Skin of body (tissue), 2 donors: ENCODE data around the gene ERN1. TPM values are rescaled to one million over a fixed set of nuclear protein-coding genes. Genes with fewer than 3 reads are reported as not detected.

Experiments
- DNase-seq: peaks from one replicate; lab custom pipeline; 2025; lab: John Stamatoyannopoulos, UW
- total RNA-seq: library from RNA; depleted of rRNA; stranded (reverse); fragments of >200 nt; gene quantifications from one replicate; pipeline ENCODE4 v1.2.3, GENCODE V29; 2014

ERN1 gene
- total RNA-seq, 1 donor from 2014 or later: 9.3 TPM

DNA sequence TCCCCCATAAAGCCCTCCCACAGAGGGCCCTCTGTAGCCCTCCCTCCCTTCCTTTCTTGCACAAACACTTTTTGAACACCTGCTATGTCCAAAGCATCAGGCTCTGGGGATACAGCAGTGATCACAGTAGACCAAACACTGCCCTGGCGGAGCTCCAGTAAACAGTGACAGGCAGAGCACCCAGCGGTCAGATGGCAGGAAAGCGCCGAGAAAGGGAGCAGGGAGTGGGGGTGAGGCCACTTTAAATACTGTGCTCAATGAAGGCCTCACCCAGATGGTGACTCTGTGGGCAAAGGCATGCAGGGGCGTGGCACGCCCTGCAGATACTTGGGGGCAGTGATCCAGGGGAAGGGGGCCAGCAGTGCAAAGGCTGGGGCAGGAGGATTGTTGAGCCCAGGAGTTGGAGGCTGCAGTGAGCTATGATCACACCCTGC is 124.2 kb downstream of the ERN1 start:
- no peak for DNase-seq

DNA sequence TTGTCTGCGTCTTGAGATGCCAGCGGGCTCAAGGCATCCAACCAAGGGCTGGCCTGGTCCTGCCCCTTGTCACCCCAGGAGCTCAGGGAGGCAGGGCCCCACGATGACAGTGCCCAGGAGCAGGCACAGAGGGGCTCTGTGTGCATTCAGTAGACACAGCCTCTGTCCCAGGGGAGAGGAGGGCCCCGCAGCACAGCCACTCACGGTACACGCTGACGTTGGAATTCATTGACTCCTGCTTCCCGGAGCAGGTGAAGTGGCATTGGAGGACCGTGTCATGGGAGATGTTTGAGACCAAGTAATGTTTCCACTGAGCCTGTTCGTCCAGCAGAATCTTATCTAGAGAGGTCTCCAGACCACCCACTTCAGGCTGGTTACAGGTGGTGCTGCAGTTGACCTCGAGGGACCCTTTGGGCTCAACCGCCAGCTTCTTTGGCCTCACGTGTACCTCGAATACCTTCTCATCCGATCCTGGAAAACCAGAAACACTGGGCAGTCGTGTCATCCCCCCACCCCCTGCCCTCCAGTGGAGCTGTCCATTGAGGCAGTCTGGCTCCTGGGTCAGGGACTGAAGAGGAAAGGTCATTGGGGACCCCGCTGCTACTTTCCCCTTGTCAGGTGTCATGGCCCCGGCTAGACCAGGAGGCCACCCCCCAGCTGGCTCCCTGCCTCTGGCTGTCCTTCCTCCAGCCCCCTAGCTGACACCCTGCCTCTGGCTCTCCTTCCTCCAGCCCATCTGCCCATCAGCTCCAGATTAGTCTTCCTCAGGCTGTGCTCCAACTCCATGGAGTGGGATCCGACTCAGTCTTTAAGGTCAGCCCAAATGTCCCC is 124.8 kb downstream of the ERN1 start:
- no peak for DNase-seq

DNA sequence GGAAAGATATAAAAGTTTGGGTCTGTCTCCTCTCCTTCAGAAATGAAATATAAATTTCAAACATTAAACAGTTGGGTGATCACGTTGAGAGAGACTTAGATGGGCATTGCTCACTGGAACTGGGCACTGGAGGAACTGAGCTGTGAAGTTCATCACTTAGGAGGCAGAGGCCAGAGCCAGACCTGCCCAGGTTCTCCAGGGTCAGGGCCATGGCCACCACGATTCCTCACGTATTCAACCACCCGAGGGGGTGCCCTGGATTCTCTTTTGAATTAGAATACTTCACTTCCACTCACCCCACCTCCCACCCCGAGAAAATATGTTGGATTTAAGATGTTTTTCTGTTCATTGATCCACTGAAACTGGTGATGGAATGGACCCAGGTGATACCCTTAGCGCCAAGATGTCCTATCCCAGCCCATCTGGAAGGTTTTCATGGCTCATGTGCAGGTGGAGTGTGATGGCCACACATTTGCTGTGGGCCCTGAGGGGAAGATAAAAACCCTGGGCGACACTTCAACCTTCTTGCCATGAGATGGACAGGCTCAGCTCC is 125.7 kb downstream of the ERN1 start:
- DNase-seq: no peak

DNA sequence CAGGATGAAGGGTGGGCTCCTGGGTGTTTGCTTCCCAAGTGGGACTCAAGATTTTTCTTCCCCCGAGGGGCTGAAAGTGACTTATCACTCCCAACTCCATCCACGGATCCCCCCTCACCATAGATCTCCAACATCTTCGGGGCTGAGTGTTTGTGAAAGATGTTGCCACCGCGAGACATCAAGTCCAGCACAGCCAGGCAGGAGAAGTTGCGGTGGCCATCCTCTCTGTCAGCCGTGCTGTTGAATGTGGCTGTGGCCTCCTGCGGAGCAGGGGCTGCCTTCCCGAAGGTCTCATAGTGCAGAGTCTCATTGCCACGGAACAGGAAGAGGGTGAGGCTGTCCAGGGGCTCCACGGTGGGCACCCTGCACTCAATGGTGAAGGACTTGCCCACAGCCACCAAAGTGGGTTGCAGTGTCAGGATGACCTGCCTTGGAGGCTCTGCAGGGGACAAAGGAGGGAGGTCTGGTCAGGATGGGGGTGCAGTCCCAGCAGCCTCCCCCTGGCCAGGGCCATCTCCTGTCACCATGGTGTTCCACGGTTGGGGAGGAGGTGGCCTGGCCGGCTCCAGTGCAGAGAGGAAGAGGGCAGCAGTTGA is 126.3 kb downstream of the ERN1 start:
- no peak for DNase-seq

DNA sequence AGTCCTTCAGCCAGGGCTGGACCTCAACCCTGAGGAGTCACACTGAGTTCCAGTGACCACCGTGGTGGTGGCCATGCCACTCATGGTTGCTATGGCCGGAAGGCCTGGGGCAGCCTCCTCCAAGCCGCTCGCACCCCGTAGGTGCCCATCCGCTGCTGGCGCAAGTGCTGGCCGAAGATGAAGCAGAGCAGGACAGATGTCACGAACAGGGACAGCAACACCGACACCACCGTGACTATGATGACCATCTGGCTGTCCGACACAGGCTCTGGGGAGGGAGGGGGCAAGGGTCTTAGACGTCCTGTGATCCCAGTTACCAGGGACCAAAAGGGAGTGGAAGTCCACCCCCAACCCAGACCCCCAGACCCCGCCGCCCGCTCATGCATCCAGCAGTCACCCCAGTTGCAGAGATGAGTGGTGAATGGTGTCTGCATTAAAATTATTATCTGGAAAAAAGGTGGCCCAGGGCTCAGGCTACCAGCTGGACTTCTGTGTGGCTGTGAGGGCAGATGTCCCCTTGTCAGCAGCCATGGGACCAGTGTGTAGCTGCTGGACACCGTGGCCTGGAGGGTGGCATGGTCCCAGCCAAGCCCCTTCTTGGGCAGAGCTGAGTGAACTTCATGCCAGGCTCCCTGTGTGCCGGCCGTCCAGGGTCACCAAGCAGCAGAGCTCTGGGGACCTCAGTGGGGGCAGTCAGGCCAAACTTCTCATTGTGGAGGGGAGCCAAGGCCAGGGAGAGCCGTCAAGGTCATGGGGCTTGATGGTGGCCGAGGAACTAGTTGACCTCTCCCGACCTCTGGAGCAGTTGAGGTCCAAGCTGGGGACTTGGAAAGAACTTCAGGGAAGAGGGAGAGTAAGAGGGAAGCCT is 127.1 kb downstream of the ERN1 start:
- DNase-seq: no peak

DNA sequence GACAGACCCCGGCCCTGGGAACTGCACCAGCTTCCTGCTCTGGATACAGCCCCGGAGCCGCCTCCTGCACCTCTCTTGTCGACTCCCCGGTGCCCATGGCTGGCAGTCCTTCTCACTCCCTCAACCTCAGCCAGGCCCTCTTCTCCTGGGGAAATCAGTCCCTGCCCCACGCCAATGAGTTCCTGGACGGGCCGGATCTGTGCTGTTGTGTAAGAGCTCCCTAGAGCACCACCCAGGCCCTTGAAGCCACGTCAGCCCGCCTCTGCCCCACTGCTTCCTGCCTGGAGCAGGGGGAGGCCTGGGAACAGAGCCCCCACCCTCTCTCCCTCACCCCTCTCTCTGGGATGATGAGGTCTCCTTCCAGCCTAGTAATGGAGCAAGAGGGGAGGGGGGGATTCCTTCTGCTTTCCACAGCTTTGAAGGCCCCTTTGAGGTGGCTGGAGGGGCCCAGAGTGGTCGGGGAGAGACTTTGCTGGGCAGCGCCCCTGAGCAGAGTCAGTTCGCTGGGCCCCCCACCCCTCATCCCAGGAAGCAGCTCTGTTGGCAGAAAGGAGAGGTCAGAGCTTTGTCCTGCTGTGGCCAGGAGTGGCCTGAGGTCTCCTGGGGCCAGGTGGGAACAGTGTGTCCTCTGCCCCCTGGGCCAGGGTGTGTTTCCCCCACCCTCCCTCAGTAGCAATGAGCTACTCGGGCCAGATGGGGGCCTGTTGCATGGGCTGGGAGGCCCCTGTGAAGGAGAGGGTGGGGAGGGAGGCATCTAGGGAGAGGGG is 128.0 kb downstream of the ERN1 start:
- DNase-seq: no peak

DNA sequence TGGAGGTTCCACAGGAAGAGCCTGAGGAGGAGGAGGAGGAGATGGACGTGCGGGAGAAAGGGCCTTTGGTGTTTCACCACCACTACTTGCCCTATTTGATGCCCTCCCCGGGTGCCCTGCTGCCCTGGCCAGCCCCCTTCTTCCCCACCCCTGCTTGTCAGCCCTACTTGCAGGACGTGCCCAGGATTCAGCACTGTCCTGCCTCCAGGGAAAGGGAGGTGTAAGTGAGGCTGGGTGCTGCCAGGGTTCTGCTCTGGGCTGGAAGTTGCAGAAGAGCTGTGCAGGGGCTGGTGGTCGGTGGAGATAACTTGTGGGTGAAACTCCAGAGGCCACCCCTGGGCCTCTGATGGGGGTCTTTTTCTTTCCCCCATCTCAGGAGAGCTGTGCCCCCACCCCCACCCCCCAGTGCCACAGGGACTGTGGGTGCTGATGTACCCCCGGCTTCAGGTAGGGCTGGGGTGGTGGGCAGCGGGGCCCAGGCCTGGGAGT is 128.8 kb downstream of the ERN1 start:
- no peak for DNase-seq

DNA sequence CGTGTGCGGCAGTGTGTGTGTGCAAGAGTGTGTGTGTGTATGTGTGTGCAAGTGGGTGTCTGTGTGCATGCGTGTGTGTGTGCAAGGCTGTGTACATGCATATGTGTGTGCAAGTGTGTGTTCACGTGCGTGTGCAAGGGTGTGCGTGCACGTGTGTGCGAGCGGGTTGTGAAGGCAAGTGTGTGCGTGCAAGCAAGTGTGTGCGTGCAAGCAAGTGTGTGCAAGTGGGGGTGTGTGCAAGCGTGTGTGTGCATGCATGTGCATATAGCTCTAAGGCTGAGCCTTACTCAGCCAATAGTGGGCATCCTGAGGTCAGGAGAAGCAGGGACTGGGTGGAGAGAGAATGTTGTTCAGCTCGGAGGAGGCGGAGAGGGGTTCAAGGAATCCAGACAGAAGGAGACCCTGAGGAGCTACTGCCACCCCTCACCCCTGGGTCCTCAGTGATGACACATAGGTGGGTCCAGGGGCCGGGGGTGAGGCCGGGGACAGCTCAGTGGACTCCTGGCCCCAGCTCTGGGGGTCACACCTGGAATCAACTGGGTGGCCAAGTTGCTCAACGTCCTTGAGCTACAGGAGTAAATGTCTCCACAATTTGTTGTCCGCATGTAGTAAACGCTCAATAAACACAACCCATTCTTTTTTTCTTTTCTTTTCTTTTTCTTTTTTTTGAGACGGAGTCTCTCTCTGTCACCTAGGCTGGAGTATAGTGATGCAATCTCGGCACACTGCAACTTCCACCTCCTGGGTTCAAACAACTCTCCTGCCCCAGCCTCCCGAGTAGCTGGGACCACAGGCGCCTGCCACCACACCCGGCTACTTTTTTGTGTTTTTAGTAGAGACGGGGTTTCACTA is 130.0 kb downstream of the ERN1 start:
- DNase-seq: no peak

DNA sequence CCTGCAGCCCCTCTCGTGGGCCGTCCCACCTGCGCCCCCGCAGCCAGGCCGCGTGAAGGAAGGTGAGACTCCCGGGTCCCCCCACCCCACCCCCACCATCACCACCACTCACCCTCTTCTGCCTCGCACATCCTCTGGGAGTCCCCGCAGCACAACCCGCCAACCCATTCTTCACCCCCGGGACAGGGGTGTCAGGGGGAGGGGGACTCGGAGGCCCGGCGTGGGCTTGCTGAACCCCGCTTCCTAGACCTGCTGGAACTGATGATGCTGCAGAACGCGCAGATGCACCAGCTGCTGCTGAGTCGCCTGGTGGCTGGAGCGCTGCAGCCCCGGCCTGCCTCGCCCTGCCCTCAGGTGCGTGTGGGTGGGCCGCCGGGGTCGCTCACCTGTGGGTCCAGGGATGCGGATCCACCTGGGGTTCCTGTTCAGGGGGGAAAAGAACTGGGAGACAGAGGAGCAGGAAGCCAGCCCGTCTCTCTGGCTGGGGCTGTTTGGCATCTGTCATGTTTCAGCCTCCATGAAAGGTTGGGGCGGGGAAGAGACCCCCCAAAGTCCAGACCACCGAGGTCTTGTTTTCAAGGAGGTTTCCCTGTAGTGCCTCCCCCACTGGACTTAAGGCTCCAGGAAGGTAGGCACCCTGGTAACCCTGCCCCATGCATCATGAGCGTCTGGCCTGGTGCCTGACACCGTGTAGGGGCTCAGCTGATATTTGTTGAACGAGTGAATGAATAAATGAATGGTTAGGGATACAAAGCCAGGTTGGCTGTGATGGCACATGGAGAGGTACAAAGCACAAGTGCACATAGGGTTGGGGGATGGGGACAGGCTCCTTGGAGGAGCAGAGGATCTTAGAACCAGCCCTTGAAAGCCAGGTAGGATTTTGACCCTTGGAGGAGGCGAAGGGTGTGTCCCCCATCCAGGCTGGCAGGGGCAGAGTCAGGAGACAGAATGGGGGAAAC is 130.9 kb downstream of the ERN1 start:
- no peak for DNase-seq

DNA sequence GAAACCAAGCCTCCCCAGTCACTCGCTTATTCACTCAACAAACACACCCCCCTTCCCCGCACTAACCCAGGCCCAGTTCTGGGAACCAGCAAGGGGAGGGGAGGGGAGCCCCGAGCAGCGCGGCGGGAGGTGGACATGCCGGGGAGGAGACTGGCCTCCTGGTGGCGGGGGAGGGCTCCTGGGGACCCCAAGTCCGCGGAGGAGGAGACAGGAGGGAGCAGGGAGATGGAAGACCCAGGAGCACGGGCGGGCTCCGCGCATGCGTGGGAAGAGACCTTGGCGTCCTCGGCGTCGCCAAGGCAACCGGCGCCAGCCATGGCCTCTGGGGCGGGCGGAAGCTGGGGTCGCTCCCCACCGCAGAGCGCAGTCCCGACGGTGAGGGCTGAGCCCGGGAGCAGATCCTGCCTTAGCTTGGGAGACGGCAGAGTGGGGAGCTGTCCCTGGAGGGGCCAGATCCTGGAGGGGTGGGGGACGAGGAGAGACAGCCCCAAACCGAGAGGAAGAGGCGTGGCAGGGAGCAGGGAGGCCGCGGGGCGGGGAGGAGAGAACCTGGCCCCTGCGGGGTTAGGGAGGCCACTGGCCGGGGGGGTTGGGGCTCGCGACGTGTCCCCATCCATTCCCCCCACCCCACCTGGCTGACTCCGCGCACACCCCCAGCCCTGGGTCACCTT is 131.8 kb downstream of the ERN1 start, which contains the start of gene PRR29:
Gene PRR29 (plus strand): TSS at position 302 of the 671 bp plus-strand sequence. CDS start 14 bp downstream, at position 316.
- peak; percentile 49 for DNase-seq

DNA sequence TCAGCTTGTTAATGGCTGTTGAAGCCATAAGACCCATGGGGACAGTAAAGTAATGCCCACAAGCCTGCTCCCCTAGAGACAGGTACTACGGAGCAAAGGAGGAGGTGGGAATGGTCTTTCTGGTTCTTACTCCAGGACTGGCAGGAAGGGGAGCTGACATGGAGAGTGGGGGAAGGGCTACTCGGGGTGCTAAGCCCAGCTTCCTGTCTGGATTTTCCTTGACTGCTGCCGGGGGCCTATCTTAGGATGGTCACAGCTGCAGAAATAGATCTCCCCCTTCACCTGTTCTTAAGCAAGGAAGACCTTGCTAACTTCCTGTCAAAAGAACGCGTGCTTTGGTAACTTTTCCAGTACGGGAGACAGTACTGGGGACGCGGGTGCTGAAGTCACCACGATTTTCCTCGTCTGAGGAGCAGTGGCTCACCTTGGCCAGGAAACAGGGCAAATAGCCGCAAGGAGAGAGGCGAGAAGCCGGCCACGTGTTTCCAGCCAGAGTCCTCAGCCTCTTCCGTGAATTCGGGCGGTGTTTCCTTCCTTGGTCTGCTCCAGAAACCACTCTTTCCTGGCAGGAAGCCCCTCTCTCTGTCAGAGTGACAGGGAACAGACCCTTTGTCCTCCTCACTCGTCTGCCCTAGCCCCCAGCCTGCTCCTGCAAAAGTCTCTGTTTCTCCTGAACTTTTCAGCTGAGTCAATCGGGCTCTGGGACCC is 132.4 kb downstream of the ERN1 start:
- no peak for DNase-seq

DNA sequence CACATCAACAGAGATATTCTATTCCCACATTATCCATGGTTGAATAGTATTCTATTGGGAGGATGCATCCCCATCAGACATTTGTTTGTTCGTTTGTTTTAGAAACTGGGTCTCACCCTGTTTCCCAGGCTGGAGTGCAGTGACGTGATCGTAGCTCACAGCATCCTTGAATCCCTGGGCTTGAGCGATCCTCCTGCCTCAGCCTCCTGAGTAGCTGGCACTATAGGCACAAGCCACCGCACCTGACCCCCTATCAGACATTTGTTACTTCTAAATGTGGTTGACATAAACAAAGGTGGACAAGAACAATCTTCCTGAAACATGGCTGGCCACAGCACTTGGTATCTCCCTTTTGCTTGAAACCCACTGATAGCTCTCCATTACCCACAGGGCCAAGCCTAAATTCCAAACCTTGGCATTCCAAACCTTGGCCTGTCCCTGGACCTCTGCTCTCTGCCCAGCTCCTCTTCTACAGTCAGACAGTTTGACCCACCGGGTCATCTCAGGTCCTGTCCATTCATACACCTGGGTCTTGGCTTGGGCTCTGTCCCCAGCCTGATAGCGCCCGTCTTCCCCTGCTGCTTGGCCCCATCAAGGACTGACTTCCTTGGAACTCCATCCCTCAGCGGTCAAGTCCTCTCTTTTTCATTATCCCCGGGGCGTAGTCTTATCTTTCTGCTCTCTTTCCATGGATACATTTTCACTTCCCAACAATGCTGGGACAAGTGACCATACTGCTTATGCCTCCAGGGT is 133.3 kb downstream of the ERN1 start:
- DNase-seq: no peak

DNA sequence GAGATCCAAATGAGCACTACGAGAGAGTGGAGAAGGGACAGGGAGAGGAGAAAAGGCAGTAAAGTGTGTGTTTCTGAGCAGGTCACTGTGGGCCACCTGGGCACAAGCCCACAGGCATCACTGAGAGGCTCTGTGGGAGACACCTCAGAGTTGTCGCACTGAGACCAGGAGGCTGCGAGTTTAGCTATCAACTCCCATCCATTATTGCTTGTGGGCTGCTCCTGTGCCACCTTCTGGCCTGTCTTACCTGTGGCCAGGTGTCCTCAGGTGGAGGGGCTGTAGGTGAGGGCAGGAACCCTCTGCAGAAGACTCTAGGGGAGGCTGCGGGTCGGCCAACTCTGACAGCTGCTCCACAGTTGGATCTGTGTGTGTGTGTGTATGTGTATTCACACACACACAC is 134.3 kb downstream of the ERN1 start:
- no peak for DNase-seq

DNA sequence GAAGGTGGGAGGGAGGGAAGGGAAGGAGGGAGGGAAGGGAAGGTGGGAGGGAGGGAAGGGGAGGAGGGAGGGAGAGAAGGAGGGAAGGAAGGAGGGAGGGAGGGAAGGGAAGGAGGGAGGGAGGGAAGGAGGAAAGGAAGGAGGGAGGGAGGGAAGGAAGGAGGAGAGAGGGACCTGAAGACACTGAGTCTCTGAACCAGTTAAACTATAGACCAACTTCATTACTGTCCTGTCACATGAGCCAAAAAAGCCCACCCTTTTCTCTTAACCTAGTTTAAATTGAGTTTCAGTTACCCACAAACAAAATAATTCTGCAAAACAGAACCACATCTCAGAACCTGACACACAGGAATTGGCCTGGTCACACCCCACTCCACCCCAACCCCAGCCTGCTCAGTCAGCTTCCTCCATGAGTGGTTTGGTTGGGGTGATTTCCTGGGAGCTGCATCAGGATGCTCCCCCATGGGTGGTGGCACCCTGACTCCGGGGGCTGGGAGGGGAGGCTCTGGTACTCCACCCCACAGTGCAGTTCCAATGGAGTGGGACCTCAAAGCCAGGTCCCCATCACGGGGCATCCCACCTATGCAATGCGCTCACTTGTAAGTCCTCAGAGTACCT is 136.5 kb downstream of the ERN1 start:
- no peak for DNase-seq

DNA sequence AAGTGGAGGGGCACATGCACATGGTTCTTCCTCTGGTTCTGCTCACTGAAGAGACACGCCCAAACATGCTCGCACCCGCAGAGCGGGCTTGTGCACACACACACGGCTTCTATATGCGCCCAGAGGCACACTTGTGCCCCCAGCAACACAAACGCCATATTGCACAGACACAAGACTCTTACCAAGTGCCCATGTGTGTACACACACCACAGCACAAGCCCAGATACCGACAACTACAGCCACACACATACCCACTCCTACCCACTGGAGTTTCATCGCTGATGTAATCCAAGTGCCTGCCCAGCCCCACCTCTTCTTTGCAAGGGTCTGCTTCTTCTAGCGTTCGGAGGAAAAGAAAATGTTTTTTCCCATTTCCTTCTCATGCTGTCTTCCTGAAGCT is 138.3 kb downstream of the ERN1 start:
- DNase-seq: no peak
